ENCODE data around the gene CCDC57. TPM values are rescaled to one million over a fixed set of nuclear protein-coding genes. Genes with fewer than 3 reads are reported as not detected.

The CCDC57 gene
- total RNA-seq, 2 donors from 2014 or later, result 5.1 to 7.4 TPM

- DNase-seq (ENCODE audit: low spot score), result no peak
- Histone ChIP-seq H3K27me3 (no peaks in the 10 kb centered on the region), H3K27ac (peak within 1 kb of the TSS; percentile 87 to 90), H3K4me1 (peaks cover 0 to 63% of the 10 kb centered on the region in 2 donors), H3K36me3 (no peaks in the 10 kb centered on the region), H3K4me3 (peak within 1 kb of the TSS; percentile 38 to 68), H3K9me3 (no peaks in the 10 kb centered on the region)
- TF ChIP-seq CTCF (IDR thresholded peaks at IDR 0.05), result no peak
Observed at GRCh38 chr17:82228842-82229697, 16.4 kb upstream of the CCDC57 start, which contains the start of gene SLC16A3. TSS of gene SLC16A3 (plus strand) at chr17:82229042. CDS start at chr17:82236009, 6,967 bp downstream.

DNA sequence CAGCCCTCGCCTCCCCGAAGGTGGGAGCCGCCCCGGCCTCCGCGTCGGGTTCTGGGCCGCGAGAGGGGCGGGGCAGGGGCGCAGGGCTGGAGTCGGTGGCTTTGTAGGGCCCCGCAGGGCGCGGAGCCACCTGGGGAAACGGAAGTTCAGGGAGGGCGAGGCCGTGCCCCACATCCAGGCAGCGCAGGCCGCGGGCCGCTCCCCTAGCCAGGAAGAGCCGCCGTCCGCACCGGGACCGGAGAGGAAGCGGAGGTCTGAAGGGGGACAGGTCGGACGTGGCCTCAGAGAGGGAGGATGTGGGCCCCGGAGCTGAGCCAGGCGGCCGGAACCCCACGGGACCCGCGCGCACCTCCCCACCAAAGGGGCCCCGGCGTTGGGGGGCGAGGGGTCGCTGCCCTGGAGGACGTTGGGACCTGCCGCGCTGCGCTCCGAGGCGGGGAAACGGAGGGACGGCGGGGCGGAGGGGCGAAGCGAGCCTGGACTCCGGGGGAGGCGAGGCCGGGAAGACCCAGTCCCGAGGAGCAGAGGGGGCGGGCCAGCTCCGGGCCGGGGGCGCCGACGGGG, 15.7 kb upstream of the CCDC57 start:
- Histone ChIP-seq H3K4me1 (peaks cover 0 to 63% of the 10 kb centered on the region in 2 donors), H3K4me3 (peak overlapping the region; percentile 38 to 68), H3K27me3 (no peaks in the 10 kb centered on the region), H3K27ac (peak overlapping the region; percentile 82 to 87), H3K36me3 (no peaks in the 10 kb centered on the region), H3K9me3 (no peaks in the 10 kb centered on the region)
- no peak for TF ChIP-seq CTCF (IDR thresholded peaks at IDR 0.05)
- DNase-seq (ENCODE audit: low spot score), result no peak

GRCh38 chr17:82227629-82228277, 15.1 kb upstream of the CCDC57 start:
- H3K9me3 ChIP-seq, result no peaks in the 10 kb centered on the region
- H3K27me3 ChIP-seq, result no peaks in the 10 kb centered on the region
- peaks cover 0 to 57% of the 10 kb centered on the region in 2 donors for H3K4me1 ChIP-seq
- no peaks in the 10 kb centered on the region for H3K36me3 ChIP-seq
- TF ChIP-seq CTCF (IDR thresholded peaks at IDR 0.05), result no peak
- H3K4me3 ChIP-seq, result peak overlapping the region in 1 of 2 donors; percentile 68
- peak overlapping the region; percentile 82 to 87 for H3K27ac ChIP-seq
- no peak for DNase-seq (ENCODE audit: low spot score)

DNA sequence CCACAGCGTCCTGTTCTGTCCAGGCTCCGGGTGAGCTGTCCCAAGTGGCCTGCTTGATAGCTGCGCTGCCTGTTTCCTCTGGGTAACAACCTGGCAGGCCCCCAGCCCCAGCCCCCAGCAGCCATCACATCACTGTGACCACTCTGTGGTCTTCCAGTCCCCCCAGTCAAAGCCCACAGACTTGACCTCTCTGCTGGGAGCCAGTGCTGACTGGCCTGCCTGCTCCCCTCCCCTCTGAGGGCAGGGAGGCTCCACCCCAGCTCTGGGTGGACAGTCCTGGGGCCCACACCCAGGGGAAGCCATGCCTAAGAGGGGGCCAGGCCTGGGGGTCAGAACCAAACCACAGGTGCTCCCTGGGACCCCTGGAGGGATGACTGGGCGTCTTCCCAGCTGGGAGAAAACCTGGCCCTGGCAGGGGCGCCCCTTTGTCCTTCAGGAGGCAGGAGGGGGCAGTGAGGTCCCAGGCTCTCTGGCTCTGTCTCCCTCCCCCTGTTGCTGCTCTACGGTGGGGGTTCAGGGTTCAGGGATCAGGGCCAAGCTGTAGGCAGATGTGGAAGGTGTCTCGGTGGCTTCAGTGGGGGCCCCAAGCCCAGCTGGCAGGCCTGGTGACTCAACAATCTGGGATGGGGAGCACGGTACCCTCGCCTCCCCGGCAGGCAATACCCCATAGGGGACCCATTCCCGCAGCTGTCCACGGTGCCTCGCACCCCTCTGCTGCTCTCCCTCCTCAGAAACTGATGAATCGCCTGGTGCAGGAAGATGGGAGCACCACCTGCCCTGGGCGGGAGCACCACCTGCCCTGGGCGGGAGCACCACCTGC, 14.4 kb upstream of the CCDC57 start:
- Histone ChIP-seq H3K36me3 (no peaks in the 10 kb centered on the region), H3K27ac (no peak overlapping the region), H3K9me3 (no peaks in the 10 kb centered on the region), H3K4me1 (peaks cover 0 to 50% of the 10 kb centered on the region in 2 donors), H3K4me3 (no peak overlapping the region), H3K27me3 (no peaks in the 10 kb centered on the region)
- no peak for DNase-seq (ENCODE audit: low spot score)
- TF ChIP-seq CTCF (IDR thresholded peaks at IDR 0.05), result no peak

GRCh38 chr17:82226146-82226808, 13.6 kb upstream of the CCDC57 start:
- no peak overlapping the region for H3K4me3 ChIP-seq
- H3K4me1 ChIP-seq, result peaks cover 0 to 42% of the 10 kb centered on the region in 2 donors
- H3K27ac ChIP-seq, result no peak overlapping the region
- H3K36me3 ChIP-seq, result no peaks in the 10 kb centered on the region
- DNase-seq (ENCODE audit: low spot score), result no peak
- H3K9me3 ChIP-seq, result no peaks in the 10 kb centered on the region
- no peaks in the 10 kb centered on the region for H3K27me3 ChIP-seq
- no peak for TF ChIP-seq CTCF (IDR thresholded peaks at IDR 0.05)

Measured in right atrium auricular region (tissue), 2 donors.